Activated naive CD8-positive, alpha-beta T cell treated with anti-CD3 and anti-CD28 coated beads, Interleukin-2, amount 10 ng/mL, durations not matched to agents 7 days and 5 days (primary cell): ENCODE measurements around the gene KRT8. TPM values are rescaled to one million over a fixed set of nuclear protein-coding genes. Genes with fewer than 3 reads are reported as not detected.
A peak's percentile ranks its signal among the peaks of the same experiment; 100 is the strongest.

Experiments used
- ATAC-seq: fragments of 150-1000 bp; cut with Tn5 transposase; one replicate; pipeline ENCODE4 v1.10.0; 2021; ENCODE audit warnings: low read depth, moderate library complexity
- POLR2A ChIA-PET: fragments of 350-600 bp; sonication (Branson Sonifier 250); formaldehyde crosslinking; loops from one replicate; lab custom pipeline; 2021; ENCODE audit warnings: antibody characterized with exemption; lab: Charles Lee
- DNase-seq: peaks from one replicate; pipeline ENCODE4 v3.0.0; 2021
- H3K27ac Mint-ChIP-seq: one replicate; pipeline ENCODE4 v1.8.0; 2022; ENCODE audit warnings: mild to moderate bottlenecking, mixed read lengths
- H3K27me3 Mint-ChIP-seq: one replicate; pipeline ENCODE4 v1.8.0; 2022; ENCODE audit warnings: mild to moderate bottlenecking, moderate library complexity, mixed read lengths
- H3K36me3 Mint-ChIP-seq: one replicate; pipeline ENCODE4 v1.8.0; 2021; ENCODE audit warnings: mild to moderate bottlenecking, mixed read lengths
- H3K4me1 Mint-ChIP-seq: one replicate; pipeline ENCODE4 v1.8.0; 2021; ENCODE audit warnings: mixed read lengths
- H3K4me3 Mint-ChIP-seq: one replicate; pipeline ENCODE4 v1.8.0; 2022; ENCODE audit warnings: mild to moderate bottlenecking, moderate library complexity, mixed read lengths
- H3K9me3 Mint-ChIP-seq: one replicate; pipeline ENCODE4 v1.8.0; 2021; ENCODE audit warnings: mixed read lengths
- total RNA-seq, 2 experiments: library from RNA; stranded (reverse); gene quantifications; one replicate each; pipeline ENCODE4 v1.2.3, GENCODE V29; 2021

The KRT8 gene
- total RNA-seq, 2 experiments from 2014 or later = 0.20 TPM; not detected in 1

DNA sequence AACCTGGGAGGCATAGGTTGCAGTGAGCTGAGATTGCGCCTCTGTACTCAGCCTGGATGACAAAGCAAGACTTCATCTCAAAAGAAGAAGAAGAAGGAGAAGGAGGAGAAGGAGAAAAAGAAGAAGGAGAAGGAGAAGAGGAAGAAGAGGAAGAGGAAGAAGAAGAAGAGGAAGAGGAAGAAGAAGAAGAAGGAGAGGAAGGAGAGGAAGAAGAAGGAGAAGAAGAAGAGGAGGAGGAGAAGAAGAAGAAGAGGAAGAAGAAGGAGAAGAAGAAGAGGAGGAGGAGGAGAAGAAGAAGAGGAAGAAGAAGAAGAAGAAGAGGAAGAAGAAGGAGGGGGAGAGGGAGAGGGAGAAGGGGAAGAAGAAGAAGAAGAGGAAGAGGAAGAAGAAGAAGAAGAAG is 12.9 kb upstream of the KRT8 start:
- Mint-ChIP-seq H3K9me3 (no peaks in the 10 kb centered on the region), H3K4me1 (no peaks in the 10 kb centered on the region), H3K27me3 (peaks cover 17% of the 10 kb centered on the region), H3K4me3 (no peak overlapping the region), H3K27ac (no peak overlapping the region), H3K36me3 (no peaks in the 10 kb centered on the region)
- ATAC-seq = no peak
- DNase-seq = no peak
- POLR2A ChIA-PET = no interaction called here

- ATAC-seq (no peak), DNase-seq (no peak)
- no peaks in the 10 kb centered on the region for H3K36me3 Mint-ChIP-seq
- no peak overlapping the region for H3K27ac Mint-ChIP-seq
- H3K4me3 Mint-ChIP-seq = no peak overlapping the region
- no peaks in the 10 kb centered on the region for H3K4me1 Mint-ChIP-seq
- peaks cover 17% of the 10 kb centered on the region for H3K27me3 Mint-ChIP-seq
- no peaks in the 10 kb centered on the region for H3K9me3 Mint-ChIP-seq
- POLR2A ChIA-PET = no interaction called here
These were observed 11.3 kb upstream of the KRT8 start for GRCh38 chr12:52916216-52916615.

DNA sequence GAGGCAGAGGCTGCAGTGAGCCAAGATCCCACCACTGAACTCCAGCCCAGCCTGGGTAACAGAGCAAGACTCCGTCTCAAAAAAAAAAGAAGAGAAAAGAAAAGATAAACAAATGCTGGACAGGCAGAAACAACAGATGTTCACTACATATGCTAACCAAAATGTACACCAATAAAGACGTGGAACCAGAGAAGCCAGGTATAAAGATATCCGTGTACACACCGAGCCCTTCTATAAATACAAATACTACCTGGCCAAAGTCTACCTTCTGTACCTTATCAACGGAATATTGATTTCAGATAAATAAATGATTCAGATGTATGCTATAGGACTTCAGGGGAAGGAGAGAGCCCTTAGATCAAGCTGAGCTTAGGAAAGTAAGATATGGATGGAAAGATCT is 10.8 kb upstream of the KRT8 start:
- no peak for ATAC-seq
- H3K4me3 Mint-ChIP-seq = no peak overlapping the region
- no peak overlapping the region for H3K27ac Mint-ChIP-seq
- H3K4me1 Mint-ChIP-seq = no peaks in the 10 kb centered on the region
- no peaks in the 10 kb centered on the region for H3K36me3 Mint-ChIP-seq
- H3K9me3 Mint-ChIP-seq = no peaks in the 10 kb centered on the region
- POLR2A ChIA-PET = no interaction called here
- peaks cover 17% of the 10 kb centered on the region for H3K27me3 Mint-ChIP-seq
- DNase-seq = no peak

GRCh38 chr12:52914576-52915121 is 9.8 kb upstream of the KRT8 start:
- DNase-seq = no peak
- Mint-ChIP-seq H3K27me3 (peaks cover 15% of the 10 kb centered on the region), H3K4me3 (no peak overlapping the region), H3K36me3 (no peaks in the 10 kb centered on the region), H3K9me3 (no peaks in the 10 kb centered on the region), H3K27ac (no peak overlapping the region), H3K4me1 (peaks cover 3% of the 10 kb centered on the region)
- ATAC-seq = no peak
- POLR2A ChIA-PET = no interaction called here

DNA sequence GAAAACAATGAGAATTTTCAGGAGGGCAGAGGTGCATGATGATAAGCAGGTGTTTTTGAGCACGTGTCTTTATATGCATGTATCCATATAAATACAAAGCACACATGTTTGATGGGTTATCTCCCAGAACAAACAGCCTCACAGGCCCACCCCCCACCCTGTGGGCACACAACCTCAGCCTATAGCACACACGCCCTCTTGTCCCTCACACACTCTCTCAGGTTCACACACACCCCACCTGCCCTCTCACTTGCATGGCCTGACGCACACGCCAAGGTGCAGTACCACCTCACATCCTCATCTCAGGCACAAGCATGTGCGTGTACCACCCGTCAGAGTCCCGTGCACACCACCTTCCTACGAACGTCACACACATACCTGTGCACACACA is 8.6 kb upstream of the KRT8 start:
- DNase-seq = no peak
- ATAC-seq = no peak
- H3K36me3 Mint-ChIP-seq = no peaks in the 10 kb centered on the region
- POLR2A ChIA-PET = no interaction called here
- H3K4me1 Mint-ChIP-seq = peaks cover 4% of the 10 kb centered on the region
- peaks cover 8% of the 10 kb centered on the region for H3K27me3 Mint-ChIP-seq
- H3K27ac Mint-ChIP-seq = no peak overlapping the region
- no peak overlapping the region for H3K4me3 Mint-ChIP-seq
- H3K9me3 Mint-ChIP-seq = no peaks in the 10 kb centered on the region

DNA sequence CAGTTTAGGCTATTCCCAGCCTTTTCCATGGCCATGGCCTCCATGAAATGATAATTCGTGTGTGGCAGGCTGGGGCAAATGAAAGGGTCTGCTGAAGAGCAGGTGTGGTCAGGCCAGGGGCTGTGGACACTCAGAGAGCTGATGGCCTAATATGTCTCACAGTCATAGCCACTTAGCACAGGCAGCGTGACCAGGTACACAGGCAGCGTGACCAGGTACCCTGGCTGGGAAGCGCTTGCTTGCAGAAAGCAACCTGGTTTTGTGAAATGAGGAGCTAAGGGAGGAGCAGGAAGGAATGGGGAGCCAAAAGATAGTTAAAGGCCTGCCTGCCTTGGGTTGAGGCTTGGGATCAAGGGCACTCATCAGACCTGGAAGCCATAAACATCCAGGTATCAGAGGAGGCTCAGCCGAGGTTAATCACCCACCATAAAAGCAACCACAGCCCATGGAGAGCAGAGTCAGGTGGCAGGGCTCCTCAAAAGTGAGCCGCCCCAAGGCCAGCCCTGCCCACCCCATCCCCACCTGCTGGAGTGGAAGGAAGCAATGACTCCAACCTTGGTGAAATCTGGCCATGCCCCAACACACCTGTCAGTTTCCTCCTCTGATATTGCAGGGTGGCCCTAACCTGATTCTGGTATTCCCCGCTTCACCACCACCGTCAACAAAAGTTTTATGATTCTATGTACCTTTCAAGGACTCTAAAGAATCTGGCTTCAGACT is 8.0 kb upstream of the KRT8 start:
- peaks cover 8% of the 10 kb centered on the region for H3K4me1 Mint-ChIP-seq
- POLR2A ChIA-PET = no interaction called here
- H3K27me3 Mint-ChIP-seq = peaks cover 8% of the 10 kb centered on the region
- H3K36me3 Mint-ChIP-seq = no peaks in the 10 kb centered on the region
- no peak overlapping the region for H3K27ac Mint-ChIP-seq
- ATAC-seq = no peak
- H3K9me3 Mint-ChIP-seq = no peaks in the 10 kb centered on the region
- DNase-seq = no peak
- H3K4me3 Mint-ChIP-seq = no peak overlapping the region

GRCh38 chr12:52910248-52910883 is 5.5 kb upstream of the KRT8 start:
- POLR2A ChIA-PET = no interaction called here
- Mint-ChIP-seq H3K4me3 (no peak overlapping the region), H3K36me3 (no peaks in the 10 kb centered on the region), H3K9me3 (no peaks in the 10 kb centered on the region), H3K27ac (no peak overlapping the region), H3K4me1 (peaks cover 8% of the 10 kb centered on the region), H3K27me3 (peaks cover 2% of the 10 kb centered on the region)
- DNase-seq (no peak), ATAC-seq (no peak)

DNA sequence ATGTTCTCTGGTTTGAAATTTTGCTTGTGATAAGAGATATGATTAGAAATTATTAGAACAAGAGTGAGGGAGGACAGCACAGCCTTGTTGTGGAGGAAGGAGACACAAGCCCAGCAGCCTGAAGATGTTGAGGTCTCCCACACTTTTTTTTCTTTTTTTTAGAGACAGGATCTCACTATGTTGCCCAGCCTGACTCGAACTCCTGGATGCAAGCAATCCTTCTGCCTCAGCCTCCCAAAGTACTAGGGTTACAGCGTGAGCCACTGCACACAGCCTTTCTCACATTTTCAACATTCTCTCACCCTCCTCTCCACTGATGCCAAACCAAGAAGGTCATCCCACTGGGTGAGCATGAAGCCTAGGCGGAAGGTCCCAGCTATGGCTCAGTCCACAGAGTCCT is 4.9 kb upstream of the KRT8 start:
- Mint-ChIP-seq H3K4me3 (no peak overlapping the region), H3K9me3 (no peaks in the 10 kb centered on the region), H3K4me1 (peaks cover 8% of the 10 kb centered on the region), H3K27ac (no peak overlapping the region), H3K36me3 (no peaks in the 10 kb centered on the region), H3K27me3 (no peaks in the 10 kb centered on the region)
- POLR2A ChIA-PET = no interaction called here
- no peak for DNase-seq
- no peak for ATAC-seq

- H3K27ac Mint-ChIP-seq = no peak overlapping the region
- H3K4me3 Mint-ChIP-seq = no peak overlapping the region
- POLR2A ChIA-PET = no interaction called here
- no peaks in the 10 kb centered on the region for H3K9me3 Mint-ChIP-seq
- DNase-seq (no peak), ATAC-seq (no peak)
- no peaks in the 10 kb centered on the region for H3K36me3 Mint-ChIP-seq
- H3K27me3 Mint-ChIP-seq = no peaks in the 10 kb centered on the region
- H3K4me1 Mint-ChIP-seq = peaks cover 8% of the 10 kb centered on the region
These were observed 4.5 kb upstream of the KRT8 start for GRCh38 chr12:52909331-52909730.

- ATAC-seq = no peak
These were observed 2.4 kb upstream of the KRT8 start for GRCh38 chr12:52907092-52907810.

DNA sequence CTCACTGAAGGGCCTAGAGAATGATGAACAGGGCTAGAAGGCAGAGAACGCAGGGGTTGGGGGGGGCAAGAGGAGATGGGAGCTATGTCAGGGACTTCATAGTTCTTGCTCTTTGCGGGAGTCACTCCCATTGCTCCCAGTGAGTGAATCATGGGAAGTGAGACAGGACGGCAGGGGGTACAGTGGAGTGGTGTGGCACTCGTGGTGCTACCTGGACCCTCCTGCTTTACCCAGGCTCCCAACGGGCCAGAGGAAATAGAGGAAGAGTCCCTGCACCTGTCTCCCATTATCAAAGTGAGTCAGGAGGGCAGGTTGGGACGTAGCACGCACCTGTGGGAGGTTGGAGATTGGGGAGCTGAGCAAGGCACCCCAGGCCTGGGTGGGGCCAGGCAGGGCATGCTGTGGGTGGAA is 1.3 kb upstream of the KRT8 start:
- Mint-ChIP-seq H3K4me3 (no peak overlapping the region), H3K27ac (no peak overlapping the region), H3K27me3 (no peaks in the 10 kb centered on the region), H3K9me3 (no peaks in the 10 kb centered on the region), H3K36me3 (no peaks in the 10 kb centered on the region), H3K4me1 (peaks cover 14% of the 10 kb centered on the region)
- POLR2A ChIA-PET = interaction anchor here (0.6 to 1.1 kb wide), 2 partner anchors 20 to 65 kb away, joined by 3 to 4 read pairs; no protein-coding TSS in a partner anchor
- DNase-seq = no peak
- ATAC-seq = no peak

More at GRCh38 chr12:52907092-52907810, 2.4 kb upstream of the KRT8 start:
- no peak for DNase-seq
- Mint-ChIP-seq H3K36me3 (no peaks in the 10 kb centered on the region), H3K4me1 (peaks cover 14% of the 10 kb centered on the region), H3K4me3 (no peak overlapping the region), H3K27ac (no peak overlapping the region), H3K9me3 (no peaks in the 10 kb centered on the region), H3K27me3 (no peaks in the 10 kb centered on the region)
- POLR2A ChIA-PET = no interaction called here

GRCh38 chr12:52903855-52904508 is 894 bp downstream of the KRT8 start:
- H3K9me3 Mint-ChIP-seq = no peaks in the 10 kb centered on the region
- H3K4me1 Mint-ChIP-seq = peaks cover 11% of the 10 kb centered on the region
- POLR2A ChIA-PET = interaction anchor here (0.6 kb wide), 1 partner anchor 65 kb away, joined by 5 read pairs; no protein-coding TSS in a partner anchor
- H3K36me3 Mint-ChIP-seq = no peaks in the 10 kb centered on the region
- ATAC-seq (peak; percentile 48), DNase-seq (peak; percentile 62)
- no peaks in the 10 kb centered on the region for H3K27me3 Mint-ChIP-seq
- H3K27ac Mint-ChIP-seq = peak overlapping the region; percentile 83
- H3K4me3 Mint-ChIP-seq = peak overlapping the region; percentile 72

- DNase-seq = peak; percentile 74
- POLR2A ChIA-PET = interaction anchor here (0.6 kb wide), 1 partner anchor 66 kb away, joined by 5 read pairs; no protein-coding TSS in a partner anchor
- Mint-ChIP-seq H3K36me3 (no peaks in the 10 kb centered on the region), H3K4me1 (peaks cover 9% of the 10 kb centered on the region), H3K9me3 (no peaks in the 10 kb centered on the region), H3K27me3 (no peaks in the 10 kb centered on the region), H3K27ac (peak overlapping the region; percentile 30), H3K4me3 (peak overlapping the region; percentile 49)
- ATAC-seq = peak; percentile 91
These were observed 1.5 kb downstream of the KRT8 start for GRCh38 chr12:52903285-52903854.
